H9 (cell line): Measurements from ENCODE around the gene SEC61A2. TPM values are rescaled to one million over a fixed set of nuclear protein-coding genes. Genes with fewer than 3 reads are reported as not detected.

Experiments used
- DNase-seq: peaks from one replicate; pipeline ENCODE4 v3.0.0-alpha.2; 2017
- H2AFZ ChIP-seq: one replicate; pipeline ENCODE4 v1.6.1; 2013; ENCODE audit warnings: mild to moderate bottlenecking, low read length, control low read depth, moderate library complexity
- H2AK5ac ChIP-seq: 2 replicates; pipeline ENCODE4 v1.6.1; 2013; ENCODE audit warnings: low read length, control low read depth, mixed read lengths; ENCODE audit not compliant: insufficient read length
- H2BK120ac ChIP-seq: one replicate; pipeline ENCODE4 v1.6.1; 2013; ENCODE audit warnings: low read depth, mild to moderate bottlenecking, low read length, control low read depth, inconsistent platforms; ENCODE audit not compliant: poor library complexity, severe bottlenecking
- H2BK12ac ChIP-seq: 2 replicates; pipeline ENCODE4 v1.6.1; 2013; ENCODE audit warnings: low read length, control low read depth, mixed read lengths, low read depth; ENCODE audit not compliant: insufficient read length
- H2BK15ac ChIP-seq: 2 replicates; pipeline ENCODE4 v1.6.1; 2013; ENCODE audit warnings: low read depth, low read length, control low read depth
- H2BK20ac ChIP-seq: one replicate; pipeline ENCODE4 v1.6.1; 2013; ENCODE audit warnings: low read depth, mild to moderate bottlenecking, low read length, control low read depth, inconsistent platforms; ENCODE audit not compliant: poor library complexity, severe bottlenecking
- H2BK5ac ChIP-seq: 2 replicates; pipeline ENCODE4 v1.6.1; 2013; ENCODE audit warnings: low read length, control low read depth, mixed read lengths; ENCODE audit not compliant: insufficient read length
- H3K14ac ChIP-seq: 2 replicates; pipeline ENCODE4 v1.6.1; 2013; ENCODE audit warnings: low read length, control low read depth; ENCODE audit not compliant: insufficient read depth
- H3K18ac ChIP-seq: 2 replicates; pipeline ENCODE4 v1.6.1; 2013; ENCODE audit warnings: low read depth, mild to moderate bottlenecking, mixed read lengths, low read length, control low read depth; ENCODE audit not compliant: insufficient read length
- H3K23ac ChIP-seq: 2 replicates; pipeline ENCODE4 v1.6.1; 2013; ENCODE audit warnings: low read length, control low read depth, mixed read lengths, low read depth; ENCODE audit not compliant: insufficient read length
- H3K23me2 ChIP-seq: 2 replicates; pipeline ENCODE4 v1.6.1; 2013; ENCODE audit warnings: low read depth, mild to moderate bottlenecking, mixed read lengths, low read length, control low read depth; ENCODE audit not compliant: insufficient read length, poor library complexity, severe bottlenecking
- H3K27ac ChIP-seq: 2 replicates; pipeline ENCODE4 v1.5.1; 2013; ENCODE audit warnings: low read length, control low read depth, mixed read lengths, low read depth; ENCODE audit not compliant: insufficient read length
- H3K27me3 ChIP-seq: 2 replicates; pipeline ENCODE4 v1.6.1; 2013; ENCODE audit warnings: low read length, control low read depth, inconsistent platforms; ENCODE audit not compliant: insufficient read depth
- H3K4ac ChIP-seq: 2 replicates; pipeline ENCODE4 v1.6.1; 2013; ENCODE audit warnings: low read depth, mild to moderate bottlenecking, control low read depth, inconsistent platforms, low read length, moderate library complexity
- H3K4me1 ChIP-seq: 2 replicates; pipeline ENCODE4 v1.6.1; 2013; ENCODE audit warnings: low read length, control low read depth, inconsistent platforms; ENCODE audit not compliant: insufficient read depth
- H3K4me2 ChIP-seq: 2 replicates; pipeline ENCODE4 v1.6.1; 2013; ENCODE audit warnings: low read length, control low read depth, mixed read lengths; ENCODE audit not compliant: insufficient read length, insufficient read depth
- H3K56ac ChIP-seq: 2 replicates; pipeline ENCODE4 v1.6.1; 2013; ENCODE audit warnings: low read depth, mild to moderate bottlenecking, mixed read lengths, low read length, control low read depth; ENCODE audit not compliant: insufficient read length
- H3K79me1 ChIP-seq: 2 replicates; pipeline ENCODE4 v1.6.1; 2013; ENCODE audit warnings: low read depth, mild to moderate bottlenecking, moderate library complexity, low read length, control low read depth, inconsistent platforms; ENCODE audit not compliant: insufficient read depth, poor library complexity, severe bottlenecking
- H3K79me2 ChIP-seq: 2 replicates; pipeline ENCODE4 v1.6.1; 2013; ENCODE audit warnings: low read length, control low read depth, inconsistent platforms; ENCODE audit not compliant: insufficient read depth
- H3K9ac ChIP-seq: 2 replicates; pipeline ENCODE4 v1.6.1; 2013; ENCODE audit warnings: low read length, control low read depth, mixed read lengths; ENCODE audit not compliant: insufficient read length; ENCODE audit errors: extremely low read depth
- H3K9me3 ChIP-seq: one replicate; pipeline ENCODE4 v1.6.1; 2013; ENCODE audit warnings: low read depth, low read length, inconsistent platforms; ENCODE audit not compliant: control insufficient read depth
- H3T11ph ChIP-seq: one replicate; pipeline ENCODE4 v1.6.1; 2013; ENCODE audit warnings: mild to moderate bottlenecking, low read length, control low read depth, inconsistent platforms
- H4K20me1 ChIP-seq: one replicate; pipeline ENCODE4 v1.6.1; 2013; ENCODE audit not compliant: control insufficient read depth, insufficient read length, insufficient read depth
- H4K5ac ChIP-seq: 2 replicates; pipeline ENCODE4 v1.6.1; 2013; ENCODE audit warnings: low read depth, mild to moderate bottlenecking, mixed read lengths, low read length, control low read depth; ENCODE audit not compliant: insufficient read length
- H4K8ac ChIP-seq: replicated peaks from 2 replicates; pipeline ENCODE4 v1.6.1; 2013; ENCODE audit warnings: low read length, control low read depth, mixed read lengths, low read depth; ENCODE audit not compliant: insufficient read length
- H4K91ac ChIP-seq: 2 replicates; pipeline ENCODE4 v1.6.1; 2013; ENCODE audit warnings: low read depth, mild to moderate bottlenecking, moderate library complexity, mixed read lengths, low read length, control low read depth; ENCODE audit not compliant: insufficient read length
- H3K27ac Mint-ChIP-seq, 3 experiments: 2 replicates in 2 of 3; 3 replicates in 1 of 3; pipeline ENCODE4 v1.8.0; 2020 to 2021; ENCODE audit warnings: mixed read lengths in 3 of 3, mild to moderate bottlenecking in 1 of 3, moderate library complexity in 1 of 3
- H3K27me3 Mint-ChIP-seq: 2 replicates; pipeline ENCODE4 v1.8.0; 2021; ENCODE audit warnings: low read depth, mild to moderate bottlenecking, moderate library complexity, mixed read lengths
- H3K36me3 Mint-ChIP-seq, 3 experiments: 2 replicates in 2 of 3; 3 replicates in 1 of 3; pipeline ENCODE4 v1.8.0; 2020 to 2021; ENCODE audit warnings: low read depth in 3 of 3, mixed read lengths in 3 of 3; ENCODE audit not compliant: insufficient read depth in 1 of 3
- H3K4me1 Mint-ChIP-seq, 2 experiments: 2 replicates each; pipeline ENCODE4 v1.8.0; 2020; ENCODE audit warnings: mixed read lengths in 2 of 2
- H3K4me3 Mint-ChIP-seq, 2 experiments: 2 replicates in 1 of 2; 3 replicates in 1 of 2; pipeline ENCODE4 v1.8.0; 2020 to 2021; ENCODE audit warnings: mild to moderate bottlenecking in 2 of 2, mixed read lengths in 2 of 2, moderate library complexity in 1 of 2
- H3K9me3 Mint-ChIP-seq, 2 experiments: 2 replicates in 1 of 2; 3 replicates in 1 of 2; pipeline ENCODE4 v1.8.0; 2020; ENCODE audit warnings: mild to moderate bottlenecking in 2 of 2, mixed read lengths in 2 of 2, moderate library complexity in 1 of 2
- WGBS: extraction: QIAGEN DNeasy Blood & Tissue Kit; methylation state at CpG from one replicate; pipeline ENCODE4 v1.1.7; 2013; ENCODE audit warnings: missing lambda C conversion rate, low lambda C conversion rate, mixed read lengths; ENCODE audit not compliant: insufficient read length; ENCODE audit errors: extremely low coverage; 5-methylcytosine and 5-hydroxymethylcytosine counted together
- total RNA-seq: library from RNA; stranded (reverse); gene quantifications from 2 replicates; pipeline ENCODE4 v1.2.1, GENCODE V29; 2021
- TF ChIP-seq, protein P1 (sequence below): fragments of 200-600 bp; sonication (generic); conservative IDR thresholded peaks from 3 replicates; pipeline ENCODE4 v1.8.0; 2021; ENCODE audit warnings: antibody characterized with exemption, mild to moderate bottlenecking

SEC61A2 gene
- total RNA-seq, 1 experiment from 2014 or later = 13.9 TPM

DNA sequence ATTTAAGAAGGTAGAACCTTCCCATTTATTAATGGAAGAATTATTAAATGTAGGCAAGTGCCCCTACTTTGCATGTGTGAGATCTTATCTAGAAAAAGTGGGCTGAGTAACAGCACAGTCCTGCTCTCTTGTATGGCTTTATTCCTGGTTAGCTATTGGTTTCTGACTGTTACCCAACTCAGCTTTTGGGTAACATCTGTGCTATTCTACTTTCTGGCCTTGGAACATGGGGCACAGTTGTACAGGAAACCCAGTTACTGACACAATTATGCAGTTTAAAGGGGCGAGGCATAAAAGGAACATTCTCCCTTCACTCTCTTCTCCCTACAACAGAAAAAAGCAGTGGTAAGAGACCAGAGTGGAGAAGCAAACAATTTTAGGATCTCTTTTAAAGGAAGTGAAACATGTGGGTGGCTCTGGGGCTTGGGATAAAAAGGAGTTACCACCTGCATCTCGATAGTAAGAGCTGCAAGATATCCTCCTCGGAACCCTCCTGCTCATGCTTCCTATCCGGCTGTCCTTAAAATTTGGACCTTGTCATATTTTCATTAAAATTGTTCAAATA lies 50.2 kb downstream of the SEC61A2 start:
- Histone ChIP-seq H3K14ac (no peak overlapping the region), H3K27ac (no peak overlapping the region), H3K27me3 (no peaks in the 10 kb centered on the region), H3K4me1 (peaks cover 9% of the 10 kb centered on the region; the same call in 1 of the 2 replicates), H3T11ph (no peak overlapping the region), H2BK20ac (no peak overlapping the region), H2AK5ac (no peak overlapping the region), H3K4me2 (no peak overlapping the region), H3K23ac (no peak overlapping the region), H2BK15ac (no peak overlapping the region), H4K8ac (no peak overlapping the region), H4K20me1 (no peaks in the 10 kb centered on the region), H4K91ac (no peak overlapping the region), H2BK120ac (no peak overlapping the region), H2BK5ac (no peak overlapping the region), H3K4ac (no peak overlapping the region), H3K23me2 (no peaks in the 10 kb centered on the region), H4K5ac (no peak overlapping the region), H2AFZ (no peak overlapping the region), H3K79me2 (no peaks in the 10 kb centered on the region), H3K18ac (no peak overlapping the region), H3K79me1 (no peaks in the 10 kb centered on the region), H3K9ac (no peak overlapping the region), H2BK12ac (no peak overlapping the region), H3K9me3 (no peaks in the 10 kb centered on the region), H3K56ac (no peak overlapping the region)
- peak overlapping the region in 2 of 3 experiments; percentile 75 to 95; a peak in 3 of 7 replicates for H3K27ac Mint-ChIP-seq
- H3K36me3 Mint-ChIP-seq = peaks cover 13 to 58% (median 29%) of the 10 kb centered on the region in 3 experiments
- no peaks in the 10 kb centered on the region; the same call in 1 of the 2 replicates for H3K27me3 Mint-ChIP-seq
- WGBS = no CpG with 5 or more reads among the region's 4 CpGs
- H3K4me1 Mint-ChIP-seq = peaks cover 23 to 27% of the 10 kb centered on the region in 2 experiments
- TF ChIP-seq, protein P1, sequence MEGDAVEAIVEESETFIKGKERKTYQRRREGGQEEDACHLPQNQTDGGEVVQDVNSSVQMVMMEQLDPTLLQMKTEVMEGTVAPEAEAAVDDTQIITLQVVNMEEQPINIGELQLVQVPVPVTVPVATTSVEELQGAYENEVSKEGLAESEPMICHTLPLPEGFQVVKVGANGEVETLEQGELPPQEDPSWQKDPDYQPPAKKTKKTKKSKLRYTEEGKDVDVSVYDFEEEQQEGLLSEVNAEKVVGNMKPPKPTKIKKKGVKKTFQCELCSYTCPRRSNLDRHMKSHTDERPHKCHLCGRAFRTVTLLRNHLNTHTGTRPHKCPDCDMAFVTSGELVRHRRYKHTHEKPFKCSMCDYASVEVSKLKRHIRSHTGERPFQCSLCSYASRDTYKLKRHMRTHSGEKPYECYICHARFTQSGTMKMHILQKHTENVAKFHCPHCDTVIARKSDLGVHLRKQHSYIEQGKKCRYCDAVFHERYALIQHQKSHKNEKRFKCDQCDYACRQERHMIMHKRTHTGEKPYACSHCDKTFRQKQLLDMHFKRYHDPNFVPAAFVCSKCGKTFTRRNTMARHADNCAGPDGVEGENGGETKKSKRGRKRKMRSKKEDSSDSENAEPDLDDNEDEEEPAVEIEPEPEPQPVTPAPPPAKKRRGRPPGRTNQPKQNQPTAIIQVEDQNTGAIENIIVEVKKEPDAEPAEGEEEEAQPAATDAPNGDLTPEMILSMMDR = no peak
- H3K4me3 Mint-ChIP-seq = no peak overlapping the region
- H3K9me3 Mint-ChIP-seq = no peaks in the 10 kb centered on the region
- no peak for DNase-seq
